Chondrocyte (in vitro differentiated cells): ENCODE results near the gene MAPKAP1. TPM values are rescaled to one million over a fixed set of nuclear protein-coding genes. Genes with fewer than 3 reads are reported as not detected.
A peak's percentile ranks its signal among the peaks of the same experiment; 100 is the strongest.

ENCODE experiments used
- DNase-seq: peaks from one replicate; pipeline ENCODE4 v3.0.0; 2021; ENCODE audit warnings: mixed read lengths, low spot score
- H3K27ac Mint-ChIP-seq: one replicate; pipeline ENCODE4 v1.8.0; 2021; ENCODE audit warnings: mild to moderate bottlenecking, moderate library complexity, mixed read lengths; ENCODE audit not compliant: unreplicated experiment
- H3K27me3 Mint-ChIP-seq: 2 replicates; pipeline ENCODE4 v1.8.0; 2021; ENCODE audit warnings: low read depth, mixed read lengths
- H3K36me3 Mint-ChIP-seq: 2 replicates; pipeline ENCODE4 v1.8.0; 2021; ENCODE audit warnings: low read depth, mixed read lengths
- H3K4me1 Mint-ChIP-seq: 2 replicates; pipeline ENCODE4 v1.8.0; 2021; ENCODE audit warnings: low read depth, mild to moderate bottlenecking, mixed read lengths
- H3K4me3 Mint-ChIP-seq: one replicate; pipeline ENCODE4 v1.8.0; 2021; ENCODE audit warnings: mild to moderate bottlenecking, moderate library complexity, mixed read lengths; ENCODE audit not compliant: unreplicated experiment
- H3K9me3 Mint-ChIP-seq: 2 replicates; pipeline ENCODE4 v1.8.0; 2021; ENCODE audit warnings: low read depth, mixed read lengths
- CTCF ChIP-seq: fragments of 200-600 bp; sonication (generic); IDR thresholded peaks from 2 replicates; pipeline ENCODE4 v1.5.0; 2021; ENCODE audit warnings: antibody characterized with exemption, mild to moderate bottlenecking, moderate library complexity
- total RNA-seq: library from RNA; stranded (reverse); gene quantifications from 3 replicates; pipeline ENCODE4 v1.2.1, GENCODE V29; 2021

Gene MAPKAP1
- total RNA-seq, 1 donor from 2014 or later, result 91.5 TPM

GRCh38 chr9:125687163-125687863 lies 19.7 kb downstream of the MAPKAP1 start:
- Mint-ChIP-seq H3K9me3 (no peaks in the 10 kb centered on the region), H3K27ac (no peak overlapping the region), H3K27me3 (no peaks in the 10 kb centered on the region), H3K36me3 (no peaks in the 10 kb centered on the region), H3K4me1 (peaks cover 39% of the 10 kb centered on the region), H3K4me3 (no peak overlapping the region)
- TF ChIP-seq CTCF, result no peak
- DNase-seq, result no peak

DNA sequence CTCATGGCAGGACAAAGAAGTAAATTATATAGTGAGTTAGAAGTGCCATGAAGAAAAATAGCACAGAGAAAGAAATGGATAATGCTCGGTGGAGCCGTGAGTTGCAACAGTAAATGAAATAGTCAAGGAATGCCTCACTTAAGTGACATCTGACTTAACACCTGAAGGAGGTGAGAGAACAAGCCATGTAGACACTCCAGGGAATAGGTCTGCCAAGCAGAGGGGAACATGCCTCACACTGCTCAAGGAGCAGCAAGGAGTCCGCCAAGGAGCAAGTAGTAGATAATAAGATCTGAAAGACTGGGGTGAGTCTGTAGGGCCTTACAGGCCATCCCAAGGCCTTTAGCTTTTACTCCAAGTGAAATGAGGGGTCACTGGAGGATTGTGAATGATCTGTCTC lies 21.8 kb downstream of the MAPKAP1 start:
- Mint-ChIP-seq H3K9me3 (no peaks in the 10 kb centered on the region), H3K4me1 (peaks cover 36% of the 10 kb centered on the region), H3K27ac (no peak overlapping the region), H3K4me3 (no peak overlapping the region), H3K36me3 (no peaks in the 10 kb centered on the region), H3K27me3 (no peaks in the 10 kb centered on the region)
- no peak for TF ChIP-seq CTCF
- DNase-seq, result no peak

GRCh38 chr9:125683486-125683885 lies 23.5 kb downstream of the MAPKAP1 start:
- Mint-ChIP-seq H3K36me3 (no peaks in the 10 kb centered on the region), H3K4me1 (peaks cover 32% of the 10 kb centered on the region), H3K27ac (no peak overlapping the region), H3K9me3 (no peaks in the 10 kb centered on the region), H3K4me3 (no peak overlapping the region), H3K27me3 (no peaks in the 10 kb centered on the region)
- no peak for DNase-seq
- no peak for TF ChIP-seq CTCF

GRCh38 chr9:125682340-125682739 lies 24.7 kb downstream of the MAPKAP1 start:
- H3K27ac Mint-ChIP-seq, result no peak overlapping the region
- no peak for DNase-seq
- H3K4me3 Mint-ChIP-seq, result no peak overlapping the region
- no peaks in the 10 kb centered on the region for H3K36me3 Mint-ChIP-seq
- H3K4me1 Mint-ChIP-seq, result peaks cover 32% of the 10 kb centered on the region
- H3K27me3 Mint-ChIP-seq, result no peaks in the 10 kb centered on the region
- no peaks in the 10 kb centered on the region for H3K9me3 Mint-ChIP-seq
- TF ChIP-seq CTCF, result no peak

GRCh38 chr9:125681657-125682056 lies 25.4 kb downstream of the MAPKAP1 start:
- Mint-ChIP-seq H3K4me3 (no peak overlapping the region), H3K4me1 (peaks cover 35% of the 10 kb centered on the region), H3K9me3 (no peaks in the 10 kb centered on the region), H3K36me3 (no peaks in the 10 kb centered on the region), H3K27me3 (no peaks in the 10 kb centered on the region), H3K27ac (peak overlapping the region; percentile 39)
- no peak for TF ChIP-seq CTCF
- no peak for DNase-seq
